OCI-LY7 (cell line): ENCODE data around the gene GHRHR. TPM values are rescaled to one million over a fixed set of nuclear protein-coding genes. Genes with fewer than 3 reads are reported as not detected.

Experiments
- BruUV-seq: library from RNA; stranded (reverse); fragments of 400-500 nt; replicated peaks from 2 replicates; lab custom pipeline; 2021; lab: Mats Ljungman, UMichigan
- CTCF ChIA-PET: fragments of 300-600 bp; sonication (Branson Sonifier 250); formaldehyde crosslinking; loops from one replicate; lab custom pipeline; 2022; ENCODE audit warnings: antibody characterized with exemption; ENCODE audit not compliant: unreplicated experiment; lab: Charles Lee
- POLR2A ChIA-PET: fragments of 300-600 bp; sonication (Branson Sonifier 250); formaldehyde crosslinking; loops from one replicate; lab custom pipeline; 2022; ENCODE audit warnings: antibody characterized with exemption; lab: Charles Lee
- DNase-seq: peaks from one replicate; pipeline ENCODE4 v3.0.0-alpha.2; 2015; ENCODE audit warnings: low spot score
- H2AFZ ChIP-seq: fragments of 200-600 bp; sonication (generic), shearing (Covaris generic); 2 replicates; pipeline ENCODE4 v1.6.1; 2014; ENCODE audit warnings: mild to moderate bottlenecking, antibody characterized with exemption, low read length, moderate library complexity
- H3K27ac ChIP-seq: fragments of 200-600 bp; sonication (generic); 2 replicates; pipeline ENCODE4 v1.5.1; 2014; ENCODE audit warnings: mixed run types, low read depth, mild to moderate bottlenecking, moderate library complexity, low read length, inconsistent platforms; ENCODE audit not compliant: poor library complexity, severe bottlenecking
- H3K36me3 ChIP-seq: fragments of 200-600 bp; sonication (generic); 2 replicates; pipeline ENCODE4 v1.6.1; 2014; ENCODE audit warnings: mild to moderate bottlenecking, antibody characterized with exemption, low read length, moderate library complexity, mixed read lengths; ENCODE audit not compliant: insufficient read depth
- H3K4me1 ChIP-seq: fragments of 200-600 bp; sonication (generic); 2 replicates; pipeline ENCODE4 v1.5.1; 2014; ENCODE audit warnings: mild to moderate bottlenecking, low read length; ENCODE audit not compliant: insufficient read depth, poor library complexity, severe bottlenecking
- H3K4me2 ChIP-seq: fragments of 200-600 bp; sonication (generic); 2 replicates; pipeline ENCODE4 v1.6.1; 2014; ENCODE audit warnings: mild to moderate bottlenecking, low read length
- H3K4me3 ChIP-seq: fragments of 200-600 bp; sonication (generic); 2 replicates; pipeline ENCODE4 v1.5.1; 2014; ENCODE audit warnings: mild to moderate bottlenecking, low read depth, low read length; ENCODE audit not compliant: poor library complexity, severe bottlenecking
- H3K79me2 ChIP-seq: fragments of 200-600 bp; sonication (generic); 2 replicates; pipeline ENCODE4 v1.6.1; 2016; ENCODE audit warnings: low read depth, mild to moderate bottlenecking, low read length, moderate library complexity, mixed read lengths; ENCODE audit not compliant: insufficient read depth
- H3K9me2 ChIP-seq: fragments of 200-600 bp; sonication (generic); 2 replicates; pipeline ENCODE4 v1.6.1; 2016; ENCODE audit warnings: mild to moderate bottlenecking, low read length, mixed read lengths; ENCODE audit not compliant: insufficient read depth
- H3K9me3 ChIP-seq: fragments of 200-600 bp; sonication (generic); 2 replicates; pipeline ENCODE4 v1.6.1; 2014; ENCODE audit warnings: mild to moderate bottlenecking, mixed run types, low read length, mixed read lengths
- H4K20me1 ChIP-seq: fragments of 200-600 bp; sonication (generic); 2 replicates; pipeline ENCODE4 v1.6.1; 2014; ENCODE audit warnings: mild to moderate bottlenecking, antibody characterized with exemption, low read length, moderate library complexity, mixed read lengths; ENCODE audit not compliant: insufficient read depth
- EZH2phosphoT487 ChIP-seq: fragments of 200-600 bp; sonication (generic); IDR thresholded peaks from 2 replicates; pipeline ENCODE4 v1.6.1; 2018; ENCODE audit warnings: low read depth, borderline replicate concordance, mild to moderate bottlenecking, mixed run types, antibody characterized with exemption, low read length, moderate library complexity, mixed read lengths
- intact Hi-C: fragments of 100-400 bp; cut with micrococcal nuclease; formaldehyde crosslinking; loops from one replicate; pipeline ENCODE4 v1.10.0; 2022; ENCODE audit not compliant: unreplicated experiment
- total RNA-seq, 2 experiments: library from RNA; depleted of rRNA in 1 of 2; stranded (reverse); fragments of >200 nt in 1 of 2; shearing (Covaris generic) in 1 of 2; gene quantifications; 2 replicates each; pipeline ENCODE4 v1.2.3, GENCODE V29; 2014 to 2022
- TF ChIP-seq, protein P1 (sequence below): fragments of 200-600 bp; sonication (generic); conservative IDR thresholded peaks from 2 replicates; pipeline ENCODE4 v1.5.1; 2014; ENCODE audit warnings: mild to moderate bottlenecking, antibody characterized with exemption, low read length, moderate library complexity, mixed read lengths

The GHRHR gene
- total RNA-seq, 2 experiments from 2014 or later = not detected

DNA sequence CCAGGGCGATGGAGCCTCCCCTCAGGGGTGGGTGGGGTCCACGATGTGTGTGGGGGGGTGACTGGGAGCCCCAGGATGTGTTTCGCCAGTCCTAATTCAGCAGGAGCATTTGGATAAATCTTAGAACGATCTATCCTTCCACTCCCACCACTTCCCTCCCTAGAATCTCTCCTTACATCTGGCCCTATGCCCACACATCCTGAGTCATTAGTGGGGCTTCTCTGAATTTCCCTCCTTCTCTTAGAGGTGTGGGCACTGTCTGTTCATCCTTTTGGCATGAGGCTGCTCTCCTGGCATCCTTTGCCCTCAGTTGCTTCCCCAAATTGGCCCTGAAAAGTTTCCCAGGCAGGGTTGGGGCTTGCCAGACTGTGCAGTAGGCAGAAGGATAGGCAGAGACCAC lies 1.6 kb downstream of the GHRHR start:
- Histone ChIP-seq H2AFZ (no peak overlapping the region), H3K27ac (no peak overlapping the region), H4K20me1 (no peaks in the 10 kb centered on the region), H3K79me2 (no peaks in the 10 kb centered on the region), H3K4me3 (no peak overlapping the region), H3K4me1 (peaks cover 18% of the 10 kb centered on the region), H3K9me2 (no peaks in the 10 kb centered on the region), H3K9me3 (no peaks in the 10 kb centered on the region), H3K4me2 (no peak overlapping the region), H3K36me3 (no peaks in the 10 kb centered on the region)
- TF ChIP-seq, protein P1, sequence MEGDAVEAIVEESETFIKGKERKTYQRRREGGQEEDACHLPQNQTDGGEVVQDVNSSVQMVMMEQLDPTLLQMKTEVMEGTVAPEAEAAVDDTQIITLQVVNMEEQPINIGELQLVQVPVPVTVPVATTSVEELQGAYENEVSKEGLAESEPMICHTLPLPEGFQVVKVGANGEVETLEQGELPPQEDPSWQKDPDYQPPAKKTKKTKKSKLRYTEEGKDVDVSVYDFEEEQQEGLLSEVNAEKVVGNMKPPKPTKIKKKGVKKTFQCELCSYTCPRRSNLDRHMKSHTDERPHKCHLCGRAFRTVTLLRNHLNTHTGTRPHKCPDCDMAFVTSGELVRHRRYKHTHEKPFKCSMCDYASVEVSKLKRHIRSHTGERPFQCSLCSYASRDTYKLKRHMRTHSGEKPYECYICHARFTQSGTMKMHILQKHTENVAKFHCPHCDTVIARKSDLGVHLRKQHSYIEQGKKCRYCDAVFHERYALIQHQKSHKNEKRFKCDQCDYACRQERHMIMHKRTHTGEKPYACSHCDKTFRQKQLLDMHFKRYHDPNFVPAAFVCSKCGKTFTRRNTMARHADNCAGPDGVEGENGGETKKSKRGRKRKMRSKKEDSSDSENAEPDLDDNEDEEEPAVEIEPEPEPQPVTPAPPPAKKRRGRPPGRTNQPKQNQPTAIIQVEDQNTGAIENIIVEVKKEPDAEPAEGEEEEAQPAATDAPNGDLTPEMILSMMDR = no peak
- TF ChIP-seq EZH2phosphoT487 = no peak
- intact Hi-C loops = no loop called here
- CTCF ChIA-PET = no interaction called here
- BruUV-seq = no TSS peak
- no peak for DNase-seq
- POLR2A ChIA-PET = no interaction called here

- Histone ChIP-seq H3K4me3 (no peak overlapping the region), H3K4me1 (peaks cover 23% of the 10 kb centered on the region), H3K27ac (no peak overlapping the region), H2AFZ (no peak overlapping the region), H3K9me3 (no peaks in the 10 kb centered on the region), H4K20me1 (no peaks in the 10 kb centered on the region), H3K4me2 (no peak overlapping the region), H3K79me2 (no peaks in the 10 kb centered on the region), H3K9me2 (no peaks in the 10 kb centered on the region), H3K36me3 (no peaks in the 10 kb centered on the region)
- intact Hi-C loops = no loop called here
- ChIA-PET CTCF (no interaction called here), POLR2A (interaction anchor here (0.6 to 0.8 kb wide), 3 partner anchors 26 to 1152 kb away, joined by 3 to 4 read pairs (median 3); no protein-coding TSS in a partner anchor)
- BruUV-seq = no TSS peak
- TF ChIP-seq, protein P1 = no peak
- TF ChIP-seq EZH2phosphoT487 = no peak
- DNase-seq = no peak
Measured at GRCh38 chr7:30965883-30966282, 2.1 kb downstream of the GHRHR start.

DNA sequence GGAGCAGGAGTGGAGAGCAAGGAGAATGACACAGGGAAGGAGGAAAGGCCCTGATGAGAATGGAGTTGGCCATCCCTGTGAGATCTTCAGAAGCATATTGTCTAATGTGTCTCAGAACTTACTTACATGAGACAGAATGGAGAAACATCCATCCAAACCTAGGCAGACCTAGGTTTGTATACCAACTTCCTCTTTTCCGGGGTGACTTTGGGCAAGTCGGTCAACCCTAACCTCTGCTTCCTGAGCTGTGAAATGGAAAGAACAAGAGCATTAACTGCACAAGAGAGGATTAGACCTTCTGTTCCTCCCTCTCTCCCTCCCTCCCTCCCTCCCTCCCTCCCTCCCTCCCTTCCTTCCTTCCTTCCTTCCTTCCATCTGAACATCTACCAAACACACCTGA lies 4.5 kb downstream of the GHRHR start:
- Histone ChIP-seq H3K79me2 (no peaks in the 10 kb centered on the region), H3K9me3 (no peaks in the 10 kb centered on the region), H3K4me1 (peaks cover 27% of the 10 kb centered on the region), H3K36me3 (no peaks in the 10 kb centered on the region), H3K9me2 (no peaks in the 10 kb centered on the region), H4K20me1 (no peaks in the 10 kb centered on the region), H3K27ac (no peak overlapping the region), H2AFZ (no peak overlapping the region), H3K4me3 (no peak overlapping the region), H3K4me2 (0 out of 2 replicates have a peak overlapping the region, but pooled peaks have one; percentile 17)
- intact Hi-C loops = no loop called here
- peak; percentile 57 for DNase-seq
- ChIA-PET CTCF (interaction anchor here (1.2 kb wide), 1 partner anchor 196 kb away, joined by 3 read pairs; no protein-coding TSS in a partner anchor), POLR2A (no interaction called here)
- no TSS peak for BruUV-seq
- no peak for TF ChIP-seq EZH2phosphoT487
- TF ChIP-seq, protein P1 = no peak
